ENCODE measurements around the gene BEND6.

BEND6 gene

GRCh38 chr6:56940463-56940862, 14.4 kb upstream of the BEND6 start:
- no peak for DNase-seq (ENCODE audit: low read depth in 3 of 3, low spot score in 1 of 3)

- DNase-seq (ENCODE audit: low read depth in 3 of 3, low spot score in 1 of 3) = no peak
Measured at GRCh38 chr6:56940977-56941376, 13.9 kb upstream of the BEND6 start.

GRCh38 chr6:56944661-56945060, 10.2 kb upstream of the BEND6 start:
- DNase-seq (ENCODE audit: low read depth in 3 of 3, low spot score in 1 of 3) = no peak

GRCh38 chr6:56946368-56946767, 8.5 kb upstream of the BEND6 start:
- no peak for DNase-seq (ENCODE audit: low read depth in 3 of 3, low spot score in 1 of 3)

- DNase-seq (ENCODE audit: low read depth in 3 of 3, low spot score in 1 of 3) = no peak
Measured at GRCh38 chr6:56947924-56948323, 7.0 kb upstream of the BEND6 start.

GRCh38 chr6:56949265-56949664, 5.6 kb upstream of the BEND6 start:
- DNase-seq (ENCODE audit: low read depth in 3 of 3, low spot score in 1 of 3) = no peak

- DNase-seq (ENCODE audit: low read depth in 3 of 3, low spot score in 1 of 3) = no peak
Measured at GRCh38 chr6:56949925-56950495, 4.9 kb upstream of the BEND6 start.

GRCh38 chr6:56951049-56951831, 3.7 kb upstream of the BEND6 start:
- no peak for DNase-seq (ENCODE audit: low read depth in 3 of 3, low spot score in 1 of 3)

GRCh38 chr6:56953597-56954402, 1.1 kb upstream of the BEND6 start:
- DNase-seq (ENCODE audit: low read depth in 3 of 3, low spot score in 1 of 3) = no peak

GRCh38 chr6:56955171-56956155, 556 bp downstream of the BEND6 start:
- DNase-seq (ENCODE audit: low read depth in 3 of 3, low spot score in 1 of 3) = peak in 1 of 3 donors; percentile 51

GRCh38 chr6:56956491-56956890, 1.6 kb downstream of the BEND6 start:
- DNase-seq (ENCODE audit: low read depth in 3 of 3, low spot score in 1 of 3) = no peak

GRCh38 chr6:56957856-56958255, 2.9 kb downstream of the BEND6 start:
- DNase-seq (ENCODE audit: low read depth in 3 of 3, low spot score in 1 of 3) = no peak

GRCh38 chr6:56958481-56958880, 3.6 kb downstream of the BEND6 start:
- no peak for DNase-seq (ENCODE audit: low read depth in 3 of 3, low spot score in 1 of 3)

- no peak for DNase-seq (ENCODE audit: low read depth in 3 of 3, low spot score in 1 of 3)
Measured at GRCh38 chr6:56959094-56959493, 4.2 kb downstream of the BEND6 start.

- DNase-seq (ENCODE audit: low read depth in 3 of 3, low spot score in 1 of 3) = no peak
Measured at GRCh38 chr6:56959938-56960337, 5.0 kb downstream of the BEND6 start.

GRCh38 chr6:56961151-56961550, 6.2 kb downstream of the BEND6 start:
- no peak for DNase-seq (ENCODE audit: low read depth in 3 of 3, low spot score in 1 of 3)

GRCh38 chr6:56962441-56962840, 7.5 kb downstream of the BEND6 start:
- DNase-seq (ENCODE audit: low read depth in 3 of 3, low spot score in 1 of 3) = no peak

GRCh38 chr6:56963043-56963442, 8.1 kb downstream of the BEND6 start:
- DNase-seq (ENCODE audit: low read depth in 3 of 3, low spot score in 1 of 3) = no peak

- DNase-seq (ENCODE audit: low read depth in 3 of 3, low spot score in 1 of 3) = no peak
Measured at GRCh38 chr6:56963793-56964192, 8.9 kb downstream of the BEND6 start.

- no peak for DNase-seq (ENCODE audit: low read depth in 3 of 3, low spot score in 1 of 3)
Measured at GRCh38 chr6:56965126-56965525, 10.2 kb downstream of the BEND6 start.

GRCh38 chr6:56970849-56971248, 15.9 kb downstream of the BEND6 start:
- DNase-seq (ENCODE audit: low read depth in 3 of 3, low spot score in 1 of 3) = no peak
